ENCODE results near the gene RPN1. TPM values are rescaled to one million over a fixed set of nuclear protein-coding genes. Genes with fewer than 3 reads are reported as not detected.

RPN1 gene
- total RNA-seq, 1 donor from 2014 or later, result 283 TPM

DNA sequence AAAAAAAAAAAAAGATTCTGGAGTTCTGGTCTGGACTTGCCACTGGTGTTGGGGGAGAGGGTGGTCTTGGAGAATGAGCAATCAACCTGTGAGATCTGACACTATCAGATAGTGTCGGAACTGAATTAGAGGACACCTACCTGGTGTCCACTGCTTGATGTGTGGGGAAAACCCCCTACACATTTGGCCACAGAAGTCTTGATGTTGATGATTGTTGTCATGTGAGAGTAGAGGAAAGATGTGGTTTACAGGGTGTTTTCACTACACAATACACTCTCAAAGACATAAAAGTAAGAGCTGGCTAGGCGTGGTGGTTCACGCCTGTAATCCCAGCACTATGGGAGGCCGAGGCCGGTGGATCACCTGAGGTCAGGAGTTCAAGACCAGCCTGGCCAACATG is 38.4 kb upstream of the RPN1 start:
- FAIRE-seq, result no peak
- H3K36me3 Mint-ChIP-seq (ENCODE audit: low read depth, unreplicated experiment), result no peaks in the 10 kb centered on the region
- no peak overlapping the region for H3K4me3 Mint-ChIP-seq (ENCODE audit: unreplicated experiment)

DNA sequence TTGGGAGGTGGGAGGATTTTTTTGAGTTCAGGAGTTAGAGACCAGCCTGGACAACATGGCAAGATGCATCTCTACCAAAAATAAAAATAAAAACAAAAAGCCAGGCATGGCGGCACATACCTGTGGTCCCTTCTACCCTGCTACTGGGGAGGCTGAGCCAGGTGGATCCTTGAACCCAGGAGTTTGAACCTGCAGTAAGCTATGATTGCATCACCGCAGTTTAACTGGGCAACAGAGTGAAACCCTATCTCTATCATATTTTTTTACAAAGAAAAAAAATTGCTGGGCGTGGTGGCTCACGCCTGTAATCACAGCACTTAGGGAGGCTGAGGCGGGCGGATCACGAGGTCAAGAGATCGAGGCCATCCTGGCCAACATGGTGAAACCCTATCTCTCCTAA is 35.8 kb upstream of the RPN1 start:
- DNase-seq (ENCODE audit: low read depth), result no peak
- TF ChIP-seq, protein P1, sequence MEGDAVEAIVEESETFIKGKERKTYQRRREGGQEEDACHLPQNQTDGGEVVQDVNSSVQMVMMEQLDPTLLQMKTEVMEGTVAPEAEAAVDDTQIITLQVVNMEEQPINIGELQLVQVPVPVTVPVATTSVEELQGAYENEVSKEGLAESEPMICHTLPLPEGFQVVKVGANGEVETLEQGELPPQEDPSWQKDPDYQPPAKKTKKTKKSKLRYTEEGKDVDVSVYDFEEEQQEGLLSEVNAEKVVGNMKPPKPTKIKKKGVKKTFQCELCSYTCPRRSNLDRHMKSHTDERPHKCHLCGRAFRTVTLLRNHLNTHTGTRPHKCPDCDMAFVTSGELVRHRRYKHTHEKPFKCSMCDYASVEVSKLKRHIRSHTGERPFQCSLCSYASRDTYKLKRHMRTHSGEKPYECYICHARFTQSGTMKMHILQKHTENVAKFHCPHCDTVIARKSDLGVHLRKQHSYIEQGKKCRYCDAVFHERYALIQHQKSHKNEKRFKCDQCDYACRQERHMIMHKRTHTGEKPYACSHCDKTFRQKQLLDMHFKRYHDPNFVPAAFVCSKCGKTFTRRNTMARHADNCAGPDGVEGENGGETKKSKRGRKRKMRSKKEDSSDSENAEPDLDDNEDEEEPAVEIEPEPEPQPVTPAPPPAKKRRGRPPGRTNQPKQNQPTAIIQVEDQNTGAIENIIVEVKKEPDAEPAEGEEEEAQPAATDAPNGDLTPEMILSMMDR (IDR thresholded peaks at IDR 0.05; ENCODE audit: insufficient read depth, low read depth, low read length), result no peak
- no peak for TF ChIP-seq EZH2 (IDR thresholded peaks at IDR 0.05; ENCODE audit: insufficient read depth, low read length)
- Mint-ChIP-seq H3K27ac (ENCODE audit: unreplicated experiment) (no peak overlapping the region), H3K9me3 (ENCODE audit: unreplicated experiment) (no peaks in the 10 kb centered on the region), H3K4me1 (ENCODE audit: low read depth, unreplicated experiment) (no peaks in the 10 kb centered on the region), H3K4me3 (ENCODE audit: unreplicated experiment) (no peak overlapping the region), H3K36me3 (ENCODE audit: low read depth, unreplicated experiment) (no peaks in the 10 kb centered on the region), H3K27me3 (ENCODE audit: low read depth, unreplicated experiment) (no peaks in the 10 kb centered on the region)
- H3K9ac ChIP-seq (ENCODE audit: low read length), result no peak overlapping the region
- no peak overlapping the region for H3K27ac ChIP-seq (ENCODE audit: low read depth, low read length)
- H3K4me3 ChIP-seq (ENCODE audit: insufficient read depth, low read depth, low read length), result no peak overlapping the region
- no peak overlapping the region for H2AFZ ChIP-seq (ENCODE audit: low read depth, low read length)
- H3K4me1 ChIP-seq (ENCODE audit: insufficient read depth, low read length), result peaks cover under 1% of the 10 kb centered on the region
- H3K27me3 ChIP-seq (ENCODE audit: insufficient read depth, low read length), result no peaks in the 10 kb centered on the region
- H3K79me2 ChIP-seq (ENCODE audit: insufficient read depth, low read length), result no peaks in the 10 kb centered on the region
- no peak for FAIRE-seq
- no peaks in the 10 kb centered on the region for H3K36me3 ChIP-seq (ENCODE audit: insufficient read depth, low read length)
- H3K9me3 ChIP-seq (ENCODE audit: insufficient read depth, low read depth, low read length), result no peaks in the 10 kb centered on the region
- no peak overlapping the region for H3K4me2 ChIP-seq (ENCODE audit: low read length)
- H4K20me1 ChIP-seq (ENCODE audit: insufficient read depth, low read length), result no peaks in the 10 kb centered on the region

More for the DNA sequence above, 38.4 kb upstream of the RPN1 start:
- Mint-ChIP-seq H3K9me3 (ENCODE audit: unreplicated experiment) (no peaks in the 10 kb centered on the region), H3K27me3 (ENCODE audit: low read depth, unreplicated experiment) (peaks cover 2% of the 10 kb centered on the region), H3K27ac (ENCODE audit: unreplicated experiment) (no peak overlapping the region), H3K4me1 (ENCODE audit: low read depth, unreplicated experiment) (no peaks in the 10 kb centered on the region)
- H2AFZ ChIP-seq (ENCODE audit: low read depth, low read length), result no peak overlapping the region
- no peaks in the 10 kb centered on the region for H3K4me1 ChIP-seq (ENCODE audit: insufficient read depth, low read length)
- H3K4me2 ChIP-seq (ENCODE audit: low read length), result no peak overlapping the region
- H3K79me2 ChIP-seq (ENCODE audit: insufficient read depth, low read length), result no peaks in the 10 kb centered on the region
- H3K9me3 ChIP-seq (ENCODE audit: insufficient read depth, low read depth, low read length), result no peaks in the 10 kb centered on the region
- H4K20me1 ChIP-seq (ENCODE audit: insufficient read depth, low read length), result no peaks in the 10 kb centered on the region
- DNase-seq (ENCODE audit: low read depth), result no peak
- H3K4me3 ChIP-seq (ENCODE audit: insufficient read depth, low read depth, low read length), result no peak overlapping the region
- no peak overlapping the region for H3K9ac ChIP-seq (ENCODE audit: low read length)
- no peak overlapping the region for H3K27ac ChIP-seq (ENCODE audit: low read depth, low read length)
- no peaks in the 10 kb centered on the region for H3K27me3 ChIP-seq (ENCODE audit: insufficient read depth, low read length)
- TF ChIP-seq, protein P1 (IDR thresholded peaks at IDR 0.05; ENCODE audit: insufficient read depth, low read depth, low read length), result no peak
- TF ChIP-seq EZH2 (IDR thresholded peaks at IDR 0.05; ENCODE audit: insufficient read depth, low read length), result no peak
- no peaks in the 10 kb centered on the region for H3K36me3 ChIP-seq (ENCODE audit: insufficient read depth, low read length)

DNA sequence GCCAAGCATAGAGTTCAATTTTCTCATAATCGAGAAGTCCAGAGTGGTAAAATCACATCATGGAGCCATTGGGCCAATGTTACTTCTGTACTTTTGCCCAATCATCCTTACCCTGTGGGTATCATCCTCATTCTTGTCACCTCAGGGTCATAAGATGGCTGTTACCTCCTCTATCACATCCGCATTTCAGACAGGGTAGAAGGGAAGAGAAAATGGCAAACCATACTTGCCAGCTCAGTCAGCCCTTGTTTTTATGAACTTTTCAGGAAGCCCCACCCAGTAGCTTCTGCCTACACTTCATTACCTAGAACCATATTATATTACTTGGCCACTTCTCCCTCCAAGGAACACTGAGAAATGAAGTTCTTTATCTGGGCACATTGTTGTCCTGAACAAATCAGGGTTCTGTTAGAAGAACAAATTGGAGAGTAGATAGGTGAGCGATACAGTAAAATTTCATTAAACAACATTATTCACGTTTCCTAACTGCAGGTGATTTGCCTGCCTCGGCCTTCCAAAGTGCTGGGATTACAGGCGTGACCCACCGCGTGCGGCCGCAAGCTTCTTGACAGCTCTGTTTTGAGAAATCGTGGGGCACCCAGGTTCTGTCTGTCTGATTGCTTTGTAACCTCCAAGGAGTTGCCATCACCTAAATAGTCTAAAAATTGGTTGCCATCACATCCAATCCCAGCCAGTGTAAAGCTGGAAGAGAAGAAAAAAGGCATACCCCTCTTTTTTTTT is 34.5 kb upstream of the RPN1 start:
- H3K4me3 Mint-ChIP-seq (ENCODE audit: unreplicated experiment), result no peak overlapping the region
- H3K9me3 Mint-ChIP-seq (ENCODE audit: unreplicated experiment), result no peaks in the 10 kb centered on the region
- no peaks in the 10 kb centered on the region for H3K27me3 ChIP-seq (ENCODE audit: insufficient read depth, low read length)
- H3K4me3 ChIP-seq (ENCODE audit: insufficient read depth, low read depth, low read length), result no peak overlapping the region
- H3K9ac ChIP-seq (ENCODE audit: low read length), result no peak overlapping the region
- H3K4me2 ChIP-seq (ENCODE audit: low read length), result no peak overlapping the region
- H3K27me3 Mint-ChIP-seq (ENCODE audit: low read depth, unreplicated experiment), result no peaks in the 10 kb centered on the region
- FAIRE-seq (no peak), DNase-seq (ENCODE audit: low read depth) (no peak)
- no peaks in the 10 kb centered on the region for H4K20me1 ChIP-seq (ENCODE audit: insufficient read depth, low read length)
- H2AFZ ChIP-seq (ENCODE audit: low read depth, low read length), result no peak overlapping the region
- TF ChIP-seq, protein P1 (IDR thresholded peaks at IDR 0.05; ENCODE audit: insufficient read depth, low read depth, low read length), result no peak
- TF ChIP-seq EZH2 (IDR thresholded peaks at IDR 0.05; ENCODE audit: insufficient read depth, low read length), result no peak
- H3K27ac ChIP-seq (ENCODE audit: low read depth, low read length), result no peak overlapping the region
- H3K36me3 Mint-ChIP-seq (ENCODE audit: low read depth, unreplicated experiment), result no peaks in the 10 kb centered on the region
- H3K9me3 ChIP-seq (ENCODE audit: insufficient read depth, low read depth, low read length), result no peaks in the 10 kb centered on the region
- H3K4me1 ChIP-seq (ENCODE audit: insufficient read depth, low read length), result peaks cover 5% of the 10 kb centered on the region
- H3K36me3 ChIP-seq (ENCODE audit: insufficient read depth, low read length), result no peaks in the 10 kb centered on the region
- H3K27ac Mint-ChIP-seq (ENCODE audit: unreplicated experiment), result no peak overlapping the region
- H3K79me2 ChIP-seq (ENCODE audit: insufficient read depth, low read length), result no peaks in the 10 kb centered on the region
- H3K4me1 Mint-ChIP-seq (ENCODE audit: low read depth, unreplicated experiment), result no peaks in the 10 kb centered on the region

Measured in astrocyte (in vitro differentiated cells and primary cell).